Measurements from ENCODE around the gene SIGLEC15. TPM values are rescaled to one million over a fixed set of nuclear protein-coding genes. Genes with fewer than 3 reads are reported as not detected.

Gene SIGLEC15
- total RNA-seq, 1 experiment from 2014 or later = 0.28 TPM

- Mint-ChIP-seq H3K36me3 (ENCODE audit: insufficient read depth, unreplicated experiment) (peaks cover 9% of the 10 kb centered on the region), H3K4me3 (ENCODE audit: low read depth, unreplicated experiment) (no peak overlapping the region), H3K27ac (ENCODE audit: unreplicated experiment) (no peak overlapping the region), H3K4me1 (ENCODE audit: low read depth, unreplicated experiment) (peaks cover 50% of the 10 kb centered on the region), H3K9me3 (ENCODE audit: low read depth, unreplicated experiment) (no peaks in the 10 kb centered on the region), H3K27me3 (ENCODE audit: unreplicated experiment) (no peaks in the 10 kb centered on the region)
- BruUV-seq (replicated peaks) = no TSS peak
- CTCF ChIA-PET = no interaction called here
- no peak for TF ChIP-seq CTCF (IDR thresholded peaks at IDR 0.05; ENCODE audit: unreplicated experiment)
- DNase-seq = no peak
- intact Hi-C loops (cut with micrococcal nuclease; ENCODE audit: unreplicated experiment) = no loop called here
These were observed 8.4 kb downstream of the SIGLEC15 start for GRCh38 chr18:45833846-45834245.

DNA sequence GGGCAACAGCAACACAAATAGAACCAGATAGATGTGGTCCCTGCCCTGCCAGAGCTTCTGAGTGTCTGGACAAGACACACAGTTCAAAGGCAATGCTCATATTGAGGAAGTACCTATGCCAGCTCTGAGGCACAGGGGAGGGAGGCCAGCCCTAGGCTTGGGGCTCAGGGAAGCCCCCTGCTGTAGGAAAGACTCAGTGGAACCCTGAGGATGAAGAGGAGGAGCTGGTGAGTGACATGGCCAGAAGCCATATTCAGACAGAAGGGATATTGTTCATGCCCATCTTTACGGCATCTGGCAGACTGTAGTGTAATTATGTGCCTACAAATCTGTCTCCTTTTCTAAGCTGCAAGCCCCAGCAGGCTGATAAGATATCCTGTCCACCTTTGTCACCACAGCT lies 8.8 kb downstream of the SIGLEC15 start:
- Mint-ChIP-seq H3K27me3 (ENCODE audit: unreplicated experiment) (no peaks in the 10 kb centered on the region), H3K9me3 (ENCODE audit: low read depth, unreplicated experiment) (no peaks in the 10 kb centered on the region), H3K4me1 (ENCODE audit: low read depth, unreplicated experiment) (peaks cover 46% of the 10 kb centered on the region), H3K27ac (ENCODE audit: unreplicated experiment) (no peak overlapping the region), H3K4me3 (ENCODE audit: low read depth, unreplicated experiment) (no peak overlapping the region), H3K36me3 (ENCODE audit: insufficient read depth, unreplicated experiment) (peaks cover 9% of the 10 kb centered on the region)
- DNase-seq = no peak
- BruUV-seq (replicated peaks) = no TSS peak
- no peak for TF ChIP-seq CTCF (IDR thresholded peaks at IDR 0.05; ENCODE audit: unreplicated experiment)
- intact Hi-C loops (cut with micrococcal nuclease; ENCODE audit: unreplicated experiment) = no loop called here
- CTCF ChIA-PET = no interaction called here

DNA sequence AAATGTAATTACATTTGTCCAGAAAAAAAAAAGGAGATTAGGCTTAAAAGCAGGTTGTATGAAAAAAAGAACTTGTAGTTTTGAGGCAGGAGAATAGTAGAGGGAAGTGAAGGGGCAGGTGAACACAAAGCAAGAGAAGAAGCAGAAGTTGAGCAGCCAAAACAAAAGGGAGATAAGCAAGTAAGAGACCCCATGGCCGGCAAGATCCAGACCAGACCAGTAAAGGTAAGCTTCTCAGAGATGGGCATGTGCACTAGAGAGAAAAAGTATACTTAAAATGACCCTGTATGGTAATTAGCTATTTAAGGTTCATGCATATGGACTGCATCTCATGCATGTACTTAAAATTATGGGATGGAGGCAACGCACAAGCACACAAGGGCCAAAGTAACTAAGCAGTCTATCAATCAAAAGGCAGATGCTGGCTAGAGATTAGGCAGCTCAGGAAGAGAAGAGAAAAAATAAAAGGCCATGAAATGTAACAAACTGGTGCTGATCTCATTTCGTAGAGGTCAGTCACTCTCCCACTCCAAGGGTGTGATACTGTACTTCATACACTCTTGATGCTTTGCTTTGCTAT lies 9.7 kb downstream of the SIGLEC15 start:
- H3K4me1 Mint-ChIP-seq (ENCODE audit: low read depth, unreplicated experiment) = peaks cover 37% of the 10 kb centered on the region
- no peak overlapping the region for H3K27ac Mint-ChIP-seq (ENCODE audit: unreplicated experiment)
- no peak for TF ChIP-seq CTCF (IDR thresholded peaks at IDR 0.05; ENCODE audit: unreplicated experiment)
- no TSS peak for BruUV-seq (replicated peaks)
- H3K4me3 Mint-ChIP-seq (ENCODE audit: low read depth, unreplicated experiment) = no peak overlapping the region
- intact Hi-C loops (cut with micrococcal nuclease; ENCODE audit: unreplicated experiment) = loop anchor here (5.0 kb wide), 1 partner anchor 33 kb away; no protein-coding TSS in a partner anchor
- H3K36me3 Mint-ChIP-seq (ENCODE audit: insufficient read depth, unreplicated experiment) = peaks cover 5% of the 10 kb centered on the region
- no peaks in the 10 kb centered on the region for H3K9me3 Mint-ChIP-seq (ENCODE audit: low read depth, unreplicated experiment)
- CTCF ChIA-PET = no interaction called here
- DNase-seq = no peak
- no peaks in the 10 kb centered on the region for H3K27me3 Mint-ChIP-seq (ENCODE audit: unreplicated experiment)

DNA sequence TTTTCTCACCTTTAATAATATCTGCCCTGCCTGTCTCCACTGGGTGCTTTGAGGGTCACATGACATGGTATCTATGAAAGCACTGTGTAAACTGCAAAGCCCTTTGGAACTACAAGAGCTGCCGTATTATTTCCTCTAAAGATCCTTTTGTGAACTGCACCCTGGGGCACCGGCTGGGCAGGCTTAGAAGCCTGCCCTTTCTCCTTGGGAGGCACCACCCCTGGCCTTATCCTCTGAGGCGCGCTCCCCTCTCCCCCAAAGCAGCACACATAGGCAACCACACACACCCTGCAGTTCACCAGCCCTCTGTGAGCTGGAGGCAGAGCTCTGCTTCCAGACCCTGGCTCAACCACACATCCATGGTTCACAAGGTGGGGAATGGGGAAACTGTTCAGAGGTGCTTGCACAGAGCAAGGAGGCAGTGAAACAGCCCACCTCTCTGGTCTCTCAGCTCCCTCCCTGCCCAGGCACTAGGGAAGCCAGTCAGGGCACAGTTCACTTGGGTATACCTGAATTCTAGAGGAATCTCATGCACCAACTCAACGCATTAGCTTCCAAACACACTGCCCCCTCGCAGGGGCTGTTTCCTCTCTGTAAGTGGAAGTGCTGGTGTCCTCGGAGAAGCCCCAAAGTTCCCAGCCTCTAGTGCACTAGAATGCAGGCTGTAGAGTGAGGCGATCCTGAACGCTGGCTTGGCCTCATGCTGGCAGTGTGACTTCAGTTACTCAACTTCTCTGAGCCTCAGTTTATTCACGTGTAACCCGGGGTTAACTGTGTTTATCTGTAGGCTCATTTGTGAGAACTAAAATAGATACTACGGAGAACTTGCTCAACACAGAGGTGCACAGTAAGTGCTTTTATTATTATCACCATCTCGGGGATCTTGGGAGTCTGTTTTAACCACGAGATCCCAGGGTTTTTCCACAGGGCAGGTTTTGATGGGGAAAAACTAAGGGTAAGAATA lies 11.0 kb downstream of the SIGLEC15 start:
- Mint-ChIP-seq H3K27me3 (ENCODE audit: unreplicated experiment) (no peaks in the 10 kb centered on the region), H3K36me3 (ENCODE audit: insufficient read depth, unreplicated experiment) (peaks cover 5% of the 10 kb centered on the region), H3K9me3 (ENCODE audit: low read depth, unreplicated experiment) (no peaks in the 10 kb centered on the region), H3K4me3 (ENCODE audit: low read depth, unreplicated experiment) (peak overlapping the region; percentile 44), H3K27ac (ENCODE audit: unreplicated experiment) (no peak overlapping the region), H3K4me1 (ENCODE audit: low read depth, unreplicated experiment) (peaks cover 36% of the 10 kb centered on the region)
- no peak for DNase-seq
- intact Hi-C loops (cut with micrococcal nuclease; ENCODE audit: unreplicated experiment) = loop anchor here (2.0 to 5.0 kb wide), 2 partner anchors 34 to 62 kb away; no protein-coding TSS in a partner anchor
- no peak for TF ChIP-seq CTCF (IDR thresholded peaks at IDR 0.05; ENCODE audit: unreplicated experiment)
- CTCF ChIA-PET = interaction anchor here (2.1 kb wide), 1 partner anchor 113 kb away, joined by 14 read pairs; the partner anchor contains the start of gene SLC14A1
- no TSS peak for BruUV-seq (replicated peaks)
